ENCODE data around the gene PLA2G1B.

DNA sequence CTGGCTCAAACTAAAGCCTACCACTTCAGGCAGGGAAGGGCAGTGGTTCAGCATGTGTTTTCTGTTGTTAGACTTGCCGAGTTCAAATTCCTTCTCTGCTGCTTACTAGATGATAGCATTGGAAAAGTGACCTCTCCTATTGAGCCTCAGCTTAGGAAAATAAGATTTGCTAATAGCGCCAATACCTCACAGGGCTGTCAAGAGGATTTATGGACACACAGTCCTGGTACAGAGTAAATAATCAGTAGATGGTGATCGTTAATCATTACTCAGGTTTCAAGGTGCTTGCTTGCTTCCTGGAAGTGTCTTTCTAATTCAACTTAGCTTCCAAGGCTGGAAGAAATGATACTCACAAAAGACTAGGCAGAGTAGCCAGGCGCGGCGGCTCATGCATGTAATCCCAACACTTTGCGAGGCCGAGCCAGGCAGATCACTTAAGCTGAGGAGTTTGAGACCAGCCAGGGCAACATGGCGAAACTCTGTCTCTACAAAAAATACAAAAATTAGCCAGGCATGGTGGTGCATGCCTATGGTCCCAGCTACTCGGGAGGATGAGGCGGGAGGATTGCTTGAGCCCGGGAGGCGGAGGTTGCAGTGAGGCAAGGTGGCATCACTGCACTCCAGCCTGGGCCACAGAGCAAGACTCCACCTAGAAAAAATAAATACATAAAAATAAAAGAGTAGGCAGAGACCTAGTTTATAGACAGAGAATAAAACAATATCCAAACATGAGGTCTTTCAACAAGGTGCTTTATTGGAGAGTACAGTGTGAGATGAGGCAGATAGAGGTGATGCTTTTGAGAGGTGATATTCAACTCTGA is 6.0 kb downstream of the PLA2G1B start:
- TF ChIP-seq POLR2A (IDR thresholded peaks at IDR 0.05), result no peak
- TF ChIP-seq, protein P1, sequence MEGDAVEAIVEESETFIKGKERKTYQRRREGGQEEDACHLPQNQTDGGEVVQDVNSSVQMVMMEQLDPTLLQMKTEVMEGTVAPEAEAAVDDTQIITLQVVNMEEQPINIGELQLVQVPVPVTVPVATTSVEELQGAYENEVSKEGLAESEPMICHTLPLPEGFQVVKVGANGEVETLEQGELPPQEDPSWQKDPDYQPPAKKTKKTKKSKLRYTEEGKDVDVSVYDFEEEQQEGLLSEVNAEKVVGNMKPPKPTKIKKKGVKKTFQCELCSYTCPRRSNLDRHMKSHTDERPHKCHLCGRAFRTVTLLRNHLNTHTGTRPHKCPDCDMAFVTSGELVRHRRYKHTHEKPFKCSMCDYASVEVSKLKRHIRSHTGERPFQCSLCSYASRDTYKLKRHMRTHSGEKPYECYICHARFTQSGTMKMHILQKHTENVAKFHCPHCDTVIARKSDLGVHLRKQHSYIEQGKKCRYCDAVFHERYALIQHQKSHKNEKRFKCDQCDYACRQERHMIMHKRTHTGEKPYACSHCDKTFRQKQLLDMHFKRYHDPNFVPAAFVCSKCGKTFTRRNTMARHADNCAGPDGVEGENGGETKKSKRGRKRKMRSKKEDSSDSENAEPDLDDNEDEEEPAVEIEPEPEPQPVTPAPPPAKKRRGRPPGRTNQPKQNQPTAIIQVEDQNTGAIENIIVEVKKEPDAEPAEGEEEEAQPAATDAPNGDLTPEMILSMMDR (IDR thresholded peaks at IDR 0.05), result no peak

All from heart left ventricle (tissue), 13 donors.